Esophagus squamous epithelium (tissue), 5 donors: ENCODE data around the gene RGCC. TPM values are rescaled to one million over a fixed set of nuclear protein-coding genes. Genes with fewer than 3 reads are reported as not detected.

Source experiments
- DNase-seq: peaks from one replicate; lab custom pipeline; 2025; lab: John Stamatoyannopoulos, UW
- H3K27ac ChIP-seq, 4 donors: fragments of 200-600 bp; sonication (generic); one replicate each; pipeline ENCODE4 v1.5.1; 2016 to 2019; ENCODE audit warnings: mild to moderate bottlenecking in 1 of 4
- H3K27me3 ChIP-seq, 4 donors: fragments of 200-600 bp; sonication (generic); 1 replicate in 3 of 4; 2 replicates in 1 of 4; pipeline versions ENCODE4 v1.5.1 to v1.6.0; 2017 to 2021; ENCODE audit warnings: antibody characterized with exemption in 1 of 4
- H3K36me3 ChIP-seq, 3 donors: fragments of 200-600 bp; sonication (generic); one replicate each; pipeline ENCODE4 v1.5.1; 2016 to 2019
- H3K4me1 ChIP-seq, 3 donors: fragments of 200-600 bp; sonication (generic); one replicate each; pipeline ENCODE4 v1.5.1; 2017 to 2019
- H3K4me3 ChIP-seq, 4 donors: fragments of 200-600 bp; sonication (generic); 1 replicate in 3 of 4; 2 replicates in 1 of 4; pipeline ENCODE4 v1.5.1; 2016 to 2019; ENCODE audit warnings: mild to moderate bottlenecking in 2 of 4, moderate library complexity in 1 of 4
- H3K9me3 ChIP-seq, 3 donors: fragments of 200-600 bp; sonication (generic); one replicate each; pipeline ENCODE4 v1.5.1; 2016 to 2019
- POLR2A ChIP-seq, 4 donors: fragments of 450-650 bp; IDR thresholded peaks; one replicate each; pipeline ENCODE4 v1.6.1; 2017; ENCODE audit warnings: antibody characterized with exemption in 4 of 4, mild to moderate bottlenecking in 4 of 4, moderate library complexity in 3 of 4
- WGBS, 2 donors: methylation state at CpG; one replicate each; pipeline ENCODE4 v1.1.5; 2018; 5-methylcytosine and 5-hydroxymethylcytosine counted together
- intact Hi-C: fragments of 100-400 bp; cut with DNase I; formaldehyde crosslinking; loops from one replicate; pipeline ENCODE4 v1.15.0; 2022
- total RNA-seq, 4 donors: library from RNA; depleted of rRNA; stranded (reverse); fragments of >200 nt; gene quantifications; one replicate each; pipeline ENCODE4 v1.1.0, GENCODE V29; 2016
- TF ChIP-seq, protein P1 (sequence below), 6 experiments: fragments of 450-650 bp in 4 of 6; fragments of 200-600 bp in 2 of 6; sonication (generic) in 2 of 6; IDR thresholded peaks; one replicate each; pipeline ENCODE4 v1.5.1; 2016 to 2019; ENCODE audit warnings: antibody characterized with exemption in 6 of 6, mild to moderate bottlenecking in 4 of 6, moderate library complexity in 4 of 6
- donor health status: DM: yes; HTN: yes; CAD: no.

RGCC gene
- total RNA-seq, 4 donors from 2014 or later: 8.5 to 39.7 (median 16.7) TPM

GRCh38 chr13:41511827-41512226 lies 54.5 kb downstream of the RGCC start:
- Histone ChIP-seq H3K9me3 (no peaks in the 10 kb centered on the region), H3K27ac (no peak overlapping the region), H3K4me3 (no peak overlapping the region), H3K4me1 (no peaks in the 10 kb centered on the region), H3K27me3 (no peaks in the 10 kb centered on the region), H3K36me3 (no peaks in the 10 kb centered on the region)
- no peak for DNase-seq
- 92 to 94% methylated on average over 1 of the region's 1 CpG for WGBS, 2 donors
- intact Hi-C loops: no loop called here
- TF ChIP-seq, protein P1, sequence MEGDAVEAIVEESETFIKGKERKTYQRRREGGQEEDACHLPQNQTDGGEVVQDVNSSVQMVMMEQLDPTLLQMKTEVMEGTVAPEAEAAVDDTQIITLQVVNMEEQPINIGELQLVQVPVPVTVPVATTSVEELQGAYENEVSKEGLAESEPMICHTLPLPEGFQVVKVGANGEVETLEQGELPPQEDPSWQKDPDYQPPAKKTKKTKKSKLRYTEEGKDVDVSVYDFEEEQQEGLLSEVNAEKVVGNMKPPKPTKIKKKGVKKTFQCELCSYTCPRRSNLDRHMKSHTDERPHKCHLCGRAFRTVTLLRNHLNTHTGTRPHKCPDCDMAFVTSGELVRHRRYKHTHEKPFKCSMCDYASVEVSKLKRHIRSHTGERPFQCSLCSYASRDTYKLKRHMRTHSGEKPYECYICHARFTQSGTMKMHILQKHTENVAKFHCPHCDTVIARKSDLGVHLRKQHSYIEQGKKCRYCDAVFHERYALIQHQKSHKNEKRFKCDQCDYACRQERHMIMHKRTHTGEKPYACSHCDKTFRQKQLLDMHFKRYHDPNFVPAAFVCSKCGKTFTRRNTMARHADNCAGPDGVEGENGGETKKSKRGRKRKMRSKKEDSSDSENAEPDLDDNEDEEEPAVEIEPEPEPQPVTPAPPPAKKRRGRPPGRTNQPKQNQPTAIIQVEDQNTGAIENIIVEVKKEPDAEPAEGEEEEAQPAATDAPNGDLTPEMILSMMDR (IDR thresholded peaks at IDR 0.05): no peak
- no peak for TF ChIP-seq POLR2A (IDR thresholded peaks at IDR 0.05)

DNA sequence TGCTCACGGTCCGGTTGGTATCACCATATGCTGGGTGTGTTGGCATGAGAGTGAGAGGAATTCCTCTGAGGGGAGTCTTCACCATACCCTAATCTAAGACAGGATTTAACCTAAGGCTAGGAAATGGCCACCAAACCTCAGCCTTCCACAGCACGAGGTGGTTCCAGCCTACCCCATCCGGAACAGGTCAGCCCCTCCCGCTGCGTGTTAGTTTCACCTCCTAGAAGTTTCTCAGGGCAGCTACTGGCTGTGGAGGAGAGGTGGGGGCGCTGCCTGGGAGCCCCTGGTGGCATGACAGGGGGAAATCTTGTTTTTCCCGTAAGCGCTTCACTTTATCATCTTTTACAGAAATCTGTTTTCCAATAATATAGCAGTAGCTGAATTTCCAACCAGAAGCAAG lies 55.1 kb downstream of the RGCC start:
- Histone ChIP-seq H3K4me3 (no peak overlapping the region), H3K27ac (no peak overlapping the region), H3K36me3 (no peaks in the 10 kb centered on the region), H3K27me3 (no peaks in the 10 kb centered on the region), H3K9me3 (no peaks in the 10 kb centered on the region), H3K4me1 (no peaks in the 10 kb centered on the region)
- intact Hi-C loops: no loop called here
- TF ChIP-seq POLR2A (IDR thresholded peaks at IDR 0.05): no peak
- TF ChIP-seq, protein P1 (IDR thresholded peaks at IDR 0.05): no peak
- no peak for DNase-seq
- WGBS, 2 donors: 90 to 91% methylated on average over 9 of the region's 9 CpGs

DNA sequence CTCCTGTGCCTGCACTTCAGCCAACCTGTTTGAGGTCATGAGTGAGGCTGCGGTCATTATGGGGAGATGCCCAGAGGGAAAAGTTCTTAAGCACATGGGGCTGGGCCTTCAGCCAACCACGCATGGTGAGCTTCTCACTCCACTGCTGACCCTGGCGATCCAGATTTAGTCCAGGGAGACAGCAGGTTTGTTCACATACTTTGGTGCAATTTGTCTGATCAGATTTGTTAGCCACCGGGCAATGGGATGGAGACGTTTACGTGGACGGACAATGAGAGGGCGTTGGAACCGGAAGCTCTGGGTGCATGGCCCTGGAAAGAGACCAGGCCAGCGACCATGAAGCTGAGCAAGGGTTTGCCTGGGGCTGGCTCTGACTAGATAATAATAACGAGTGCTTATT lies 56.2 kb downstream of the RGCC start:
- Histone ChIP-seq H3K36me3 (no peaks in the 10 kb centered on the region), H3K4me1 (no peaks in the 10 kb centered on the region), H3K4me3 (no peak overlapping the region), H3K27me3 (no peaks in the 10 kb centered on the region), H3K9me3 (no peaks in the 10 kb centered on the region), H3K27ac (no peak overlapping the region)
- intact Hi-C loops: no loop called here
- DNase-seq: no peak
- TF ChIP-seq, protein P1 (IDR thresholded peaks at IDR 0.05): no peak
- no peak for TF ChIP-seq POLR2A (IDR thresholded peaks at IDR 0.05)
- 94% methylated on average over 8 to 9 of the region's 11 CpGs for WGBS, 2 donors

DNA sequence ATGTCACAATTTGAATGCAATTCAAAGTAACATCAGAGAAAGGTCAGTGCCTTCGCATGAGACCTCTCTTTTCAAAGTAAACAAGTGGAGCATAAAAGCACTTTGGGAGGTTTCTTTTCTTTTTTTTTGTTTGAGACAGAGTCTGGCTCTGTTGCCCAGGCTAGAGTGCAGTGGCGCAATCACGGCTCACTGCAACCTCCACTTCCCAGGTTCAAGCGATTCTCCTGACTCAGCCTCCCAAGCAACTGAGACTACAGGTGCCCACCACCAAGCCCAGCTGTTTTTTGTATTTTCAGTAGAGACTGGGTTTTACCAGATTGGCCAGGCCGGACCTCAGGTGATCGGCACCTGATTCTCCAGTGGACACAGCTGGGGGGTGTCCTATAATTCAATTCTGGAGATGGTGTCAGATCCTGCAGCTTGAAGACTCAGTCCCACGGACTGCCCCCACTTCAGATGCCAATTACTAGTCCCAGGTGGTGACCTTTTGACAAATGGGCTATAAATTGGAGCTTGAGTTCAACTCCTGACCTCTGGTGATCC lies 57.6 kb downstream of the RGCC start:
- DNase-seq: no peak
- Histone ChIP-seq H3K4me1 (no peaks in the 10 kb centered on the region), H3K9me3 (no peaks in the 10 kb centered on the region), H3K27ac (no peak overlapping the region), H3K36me3 (no peaks in the 10 kb centered on the region), H3K4me3 (no peak overlapping the region), H3K27me3 (no peaks in the 10 kb centered on the region)
- WGBS, 2 donors: 75 to 77% methylated on average over 6 to 7 of the region's 7 CpGs
- TF ChIP-seq, protein P1 (IDR thresholded peaks at IDR 0.05): no peak
- no peak for TF ChIP-seq POLR2A (IDR thresholded peaks at IDR 0.05)
- intact Hi-C loops: no loop called here

DNA sequence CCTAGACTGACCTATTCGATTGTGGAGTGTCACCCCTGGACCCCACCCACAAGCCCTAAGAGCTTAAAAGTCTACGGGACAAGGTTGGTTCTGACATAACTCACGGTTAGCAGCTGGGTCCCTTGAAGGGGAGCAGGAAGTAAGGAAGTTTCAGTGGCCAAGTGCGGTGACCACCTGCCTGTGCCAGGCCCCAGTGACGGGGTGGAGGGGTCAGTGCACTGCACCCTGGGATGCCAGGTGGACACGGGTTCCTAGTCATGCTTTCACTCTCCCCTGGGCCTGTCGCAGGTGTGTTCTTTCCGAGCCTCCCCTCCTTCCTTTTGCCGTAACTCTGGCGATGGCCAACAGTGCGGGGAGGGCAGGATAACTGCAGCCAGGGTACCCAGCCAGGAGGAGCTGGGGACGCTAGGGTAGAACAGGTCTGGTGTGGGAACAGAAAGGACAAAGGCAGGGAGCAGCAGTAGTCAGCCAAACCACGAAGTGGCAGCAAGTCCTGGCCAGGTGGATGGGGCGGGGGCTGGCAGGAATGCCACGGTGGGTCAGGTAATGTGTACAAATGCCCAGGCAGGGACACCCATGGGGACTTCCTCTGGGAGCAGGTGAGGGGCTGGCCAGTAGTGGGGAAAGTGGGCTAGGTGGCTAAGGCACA lies 58.3 kb downstream of the RGCC start:
- Histone ChIP-seq H3K9me3 (no peaks in the 10 kb centered on the region), H3K27ac (no peak overlapping the region), H3K4me3 (no peak overlapping the region), H3K27me3 (no peaks in the 10 kb centered on the region), H3K4me1 (no peaks in the 10 kb centered on the region), H3K36me3 (no peaks in the 10 kb centered on the region)
- TF ChIP-seq, protein P1 (IDR thresholded peaks at IDR 0.05): no peak
- no peak for TF ChIP-seq POLR2A (IDR thresholded peaks at IDR 0.05)
- DNase-seq: no peak
- intact Hi-C loops: no loop called here
- 86 to 87% methylated on average over 7 to 13 of the region's 15 CpGs for WGBS, 2 donors
